ENCODE measurements around the gene GATA1.

The GATA1 gene

GRCh38 chrX:48834383-48834709 is 48.0 kb downstream of the GATA1 start:
- no peak overlapping the region for H3K27ac Mint-ChIP-seq
- H3K4me3 Mint-ChIP-seq = peak overlapping the region; percentile 70
- no peak for TF ChIP-seq CTCF (IDR thresholded peaks at IDR 0.05)
- peaks cover 64% of the 10 kb centered on the region for H3K9me3 Mint-ChIP-seq
- no peak for DNase-seq
- peaks cover 12% of the 10 kb centered on the region for H3K4me1 Mint-ChIP-seq
- peaks cover 93% of the 10 kb centered on the region for H3K27me3 Mint-ChIP-seq (ENCODE audit: low read depth, poor library complexity)
- H3K36me3 Mint-ChIP-seq (ENCODE audit: low read depth) = no peaks in the 10 kb centered on the region

GRCh38 chrX:48835524-48836329 is 49.3 kb downstream of the GATA1 start, which contains the start of gene PCSK1N:
PCSK1N (minus strand) TSS chrX:48835610; CDS start chrX:48835532, 78 bp downstream.
- Mint-ChIP-seq H3K4me1 (peaks cover 12% of the 10 kb centered on the region), H3K27ac (no peak within 1 kb of the TSS), H3K27me3 (ENCODE audit: low read depth, poor library complexity) (peaks cover 86% of the 10 kb centered on the region), H3K9me3 (peaks cover 57% of the 10 kb centered on the region), H3K36me3 (ENCODE audit: low read depth) (no peaks in the 10 kb centered on the region), H3K4me3 (peak within 1 kb of the TSS; percentile 70)
- peak; percentile 36 for DNase-seq
- TF ChIP-seq CTCF (IDR thresholded peaks at IDR 0.05) = no peak

- no peak for TF ChIP-seq CTCF (IDR thresholded peaks at IDR 0.05)
- Mint-ChIP-seq H3K27me3 (ENCODE audit: low read depth, poor library complexity) (peaks cover 65% of the 10 kb centered on the region), H3K36me3 (ENCODE audit: low read depth) (no peaks in the 10 kb centered on the region), H3K9me3 (peaks cover 47% of the 10 kb centered on the region), H3K4me3 (no peak overlapping the region), H3K4me1 (peaks cover 3% of the 10 kb centered on the region), H3K27ac (no peak overlapping the region)
- DNase-seq = no peak
These were observed 53.3 kb downstream of the GATA1 start for GRCh38 chrX:48839686-48840085.

All from nephron progenitor cell (in vitro differentiated cells).